Activated naive CD8-positive, alpha-beta T cell treated with anti-CD3 and anti-CD28 coated beads for 36 hours (primary cell): ENCODE measurements around the gene WFS1. TPM values are rescaled to one million over a fixed set of nuclear protein-coding genes. Genes with fewer than 3 reads are reported as not detected.

ENCODE experiments used
- DNase-seq: peaks from one replicate; pipeline ENCODE4 v3.0.0; 2021
- H3K27ac Mint-ChIP-seq: one replicate; pipeline ENCODE4 v1.8.0; 2022; ENCODE audit warnings: mild to moderate bottlenecking, moderate library complexity, mixed read lengths
- H3K27me3 Mint-ChIP-seq: one replicate; pipeline ENCODE4 v1.8.0; 2022; ENCODE audit warnings: mild to moderate bottlenecking, mixed read lengths
- H3K36me3 Mint-ChIP-seq: one replicate; pipeline ENCODE4 v1.8.0; 2021; ENCODE audit warnings: mild to moderate bottlenecking, mixed read lengths
- H3K4me1 Mint-ChIP-seq: one replicate; pipeline ENCODE4 v1.8.0; 2021; ENCODE audit warnings: mixed read lengths
- H3K4me3 Mint-ChIP-seq: one replicate; pipeline ENCODE4 v1.8.0; 2022; ENCODE audit warnings: mild to moderate bottlenecking, moderate library complexity, mixed read lengths
- H3K9me3 Mint-ChIP-seq: one replicate; pipeline ENCODE4 v1.8.0; 2022; ENCODE audit warnings: mixed read lengths
- total RNA-seq, 2 experiments: library from RNA; stranded (reverse); gene quantifications; one replicate each; pipeline ENCODE4 v1.2.3, GENCODE V29; 2021

The WFS1 gene
- total RNA-seq, 2 experiments from 2014 or later: 2.1 to 2.2 TPM

DNA sequence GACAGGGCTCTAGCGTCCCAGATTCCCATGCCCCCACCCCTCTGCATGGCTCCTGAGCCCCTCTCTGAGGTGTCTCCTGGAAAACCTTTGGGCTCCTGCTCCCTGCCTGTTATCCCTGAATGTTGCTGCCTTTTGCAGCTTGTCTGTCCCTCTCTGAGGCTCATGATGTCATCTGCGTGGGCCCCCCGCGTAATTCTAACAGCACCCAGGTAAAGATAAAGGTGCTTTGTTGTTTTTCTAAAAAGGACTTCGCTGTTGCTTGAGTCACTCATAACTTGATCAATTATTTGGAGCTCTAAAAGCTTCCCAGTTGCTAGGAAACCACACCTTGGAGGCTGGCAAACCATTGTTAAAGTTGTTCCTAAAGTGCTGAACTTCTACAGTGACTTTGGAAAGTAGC is 36.6 kb downstream of the WFS1 start:
- Mint-ChIP-seq H3K27me3 (peaks cover 20% of the 10 kb centered on the region), H3K9me3 (peaks cover 4% of the 10 kb centered on the region), H3K4me1 (peaks cover 9% of the 10 kb centered on the region), H3K27ac (no peak overlapping the region), H3K36me3 (peaks cover 7% of the 10 kb centered on the region), H3K4me3 (no peak overlapping the region)
- DNase-seq: no peak

DNA sequence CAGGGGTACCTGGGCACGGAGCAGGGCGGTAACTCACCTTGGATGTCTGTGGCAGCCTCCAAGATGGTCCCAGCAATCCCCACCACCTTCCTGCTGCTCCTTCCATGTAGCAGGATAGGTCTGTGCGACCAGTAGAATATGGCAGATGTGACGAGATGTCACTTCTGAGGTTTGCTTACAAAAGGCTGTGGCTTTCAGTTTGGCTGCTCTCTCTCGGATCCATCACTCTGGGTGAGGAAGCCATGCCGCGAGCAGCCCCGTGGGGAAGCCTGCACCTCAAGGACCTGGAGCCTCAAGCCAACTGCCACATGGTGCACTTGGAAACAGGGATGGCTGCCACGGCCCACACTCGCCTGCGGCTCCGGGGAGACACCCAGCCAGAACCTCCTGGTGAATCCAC is 37.6 kb downstream of the WFS1 start:
- Mint-ChIP-seq H3K4me1 (peaks cover 9% of the 10 kb centered on the region), H3K36me3 (peaks cover 7% of the 10 kb centered on the region), H3K9me3 (peaks cover 4% of the 10 kb centered on the region), H3K27ac (no peak overlapping the region), H3K4me3 (no peak overlapping the region), H3K27me3 (peaks cover 20% of the 10 kb centered on the region)
- no peak for DNase-seq

DNA sequence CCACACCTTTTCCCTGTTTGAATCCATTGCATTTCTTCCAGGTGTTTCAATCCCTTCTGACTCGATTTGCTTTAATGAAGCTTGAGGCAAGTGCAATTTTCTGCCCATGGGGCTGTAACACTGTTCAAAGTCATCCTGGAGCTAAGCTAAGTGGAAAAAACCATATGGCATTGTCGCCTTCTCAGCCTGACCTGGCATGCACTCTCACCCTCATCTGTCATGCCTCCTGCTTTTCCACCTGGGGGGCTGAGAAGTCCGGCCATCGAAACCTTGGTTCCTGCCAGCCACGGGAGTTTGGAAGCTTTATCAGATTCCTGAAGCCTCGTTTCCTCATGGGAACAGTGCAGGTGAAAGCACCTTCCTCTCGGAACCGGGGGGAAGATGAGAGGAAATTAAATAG is 38.2 kb downstream of the WFS1 start:
- Mint-ChIP-seq H3K27ac (no peak overlapping the region), H3K4me1 (peaks cover 9% of the 10 kb centered on the region), H3K27me3 (peaks cover 20% of the 10 kb centered on the region), H3K36me3 (peaks cover 4% of the 10 kb centered on the region), H3K9me3 (peaks cover 4% of the 10 kb centered on the region), H3K4me3 (no peak overlapping the region)
- no peak for DNase-seq

DNA sequence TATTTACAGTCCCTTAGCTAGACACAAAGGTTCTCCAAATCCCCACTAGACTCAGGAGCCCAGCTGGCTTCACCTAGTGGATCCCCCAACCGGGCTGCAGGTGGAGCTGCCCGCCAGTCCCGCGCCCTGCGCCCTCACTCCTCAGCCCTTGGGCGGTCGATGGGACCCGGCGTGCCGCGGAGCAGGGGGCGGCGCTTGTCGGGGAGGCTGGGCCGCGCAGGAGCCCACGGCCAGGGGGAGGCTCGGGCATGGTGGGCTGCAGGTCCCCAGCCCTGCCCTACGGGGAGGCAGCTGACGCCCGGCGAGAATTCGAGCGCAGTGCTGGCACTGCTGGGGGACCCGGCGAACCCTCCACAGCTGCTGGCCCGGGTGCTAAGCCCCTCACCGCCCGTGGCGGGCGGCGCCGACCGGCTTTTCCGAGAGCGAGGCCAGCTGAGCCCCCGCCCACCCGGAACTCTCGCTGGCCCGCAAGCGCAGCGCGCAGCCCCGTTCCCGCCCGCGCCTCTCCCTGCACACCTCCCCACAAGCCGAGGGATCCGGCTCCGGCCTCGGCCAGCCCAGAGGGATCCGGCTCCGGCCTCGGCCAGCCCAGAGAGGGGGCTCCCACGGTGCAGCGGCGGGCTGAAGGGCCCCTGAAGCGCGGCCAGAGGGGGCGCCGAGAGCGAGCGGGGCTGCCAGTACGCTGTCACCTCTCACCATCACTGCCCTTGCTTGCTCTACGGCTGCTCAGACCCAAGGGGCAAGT is 39.4 kb downstream of the WFS1 start:
- H3K9me3 Mint-ChIP-seq: peaks cover 4% of the 10 kb centered on the region
- DNase-seq: peak; percentile 44
- peak overlapping the region; percentile 61 for H3K4me3 Mint-ChIP-seq
- peaks cover 20% of the 10 kb centered on the region for H3K27me3 Mint-ChIP-seq
- no peak overlapping the region for H3K27ac Mint-ChIP-seq
- H3K36me3 Mint-ChIP-seq: peaks cover 4% of the 10 kb centered on the region
- H3K4me1 Mint-ChIP-seq: peaks cover 9% of the 10 kb centered on the region

DNA sequence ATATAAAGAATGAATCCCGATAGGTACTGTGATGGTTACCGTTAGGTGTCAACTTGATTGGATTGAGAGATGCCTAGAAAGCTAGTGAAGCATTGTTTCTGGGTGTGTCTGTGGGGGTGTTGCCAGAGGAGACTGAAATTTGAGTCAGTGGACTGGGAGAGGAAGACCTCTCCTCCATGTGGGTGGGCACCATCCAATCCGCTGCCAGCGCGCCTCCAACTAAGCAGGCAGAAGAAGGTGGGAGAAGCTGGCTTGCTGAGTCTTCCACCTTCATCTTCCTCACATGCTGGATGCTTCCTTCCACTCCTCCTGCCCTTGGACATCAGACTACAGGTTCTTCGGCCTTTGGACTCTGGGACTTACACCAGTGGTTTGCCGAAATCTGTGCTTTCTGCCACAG is 40.1 kb downstream of the WFS1 start:
- H3K36me3 Mint-ChIP-seq: peaks cover 4% of the 10 kb centered on the region
- no peak for DNase-seq
- H3K27me3 Mint-ChIP-seq: peaks cover 20% of the 10 kb centered on the region
- H3K4me3 Mint-ChIP-seq: peak overlapping the region; percentile 61
- H3K27ac Mint-ChIP-seq: no peak overlapping the region
- peaks cover 9% of the 10 kb centered on the region for H3K4me1 Mint-ChIP-seq
- peaks cover 4% of the 10 kb centered on the region for H3K9me3 Mint-ChIP-seq

DNA sequence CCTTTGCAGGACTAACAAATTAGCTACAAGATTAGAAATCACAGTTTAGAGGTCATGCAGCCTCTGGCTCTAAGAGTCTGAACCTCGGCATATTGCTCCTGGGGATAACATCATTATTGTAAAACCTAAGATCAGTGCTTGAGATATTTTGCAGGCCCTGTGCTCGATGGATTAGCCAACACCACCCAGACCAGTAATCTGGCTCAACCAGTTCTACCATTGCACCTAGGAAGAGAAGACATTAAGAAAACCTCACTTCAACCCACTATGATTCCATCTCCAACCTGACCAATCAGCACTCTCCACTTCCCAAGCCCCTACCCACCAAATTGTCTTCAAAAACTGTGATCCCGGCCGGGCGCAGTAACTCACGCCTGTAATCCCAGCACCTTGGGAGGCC is 43.6 kb downstream of the WFS1 start:
- Mint-ChIP-seq H3K27me3 (peaks cover 24% of the 10 kb centered on the region), H3K9me3 (peaks cover 4% of the 10 kb centered on the region), H3K36me3 (peaks cover 4% of the 10 kb centered on the region), H3K4me1 (peaks cover 9% of the 10 kb centered on the region), H3K4me3 (no peak overlapping the region), H3K27ac (no peak overlapping the region)
- DNase-seq: no peak

DNA sequence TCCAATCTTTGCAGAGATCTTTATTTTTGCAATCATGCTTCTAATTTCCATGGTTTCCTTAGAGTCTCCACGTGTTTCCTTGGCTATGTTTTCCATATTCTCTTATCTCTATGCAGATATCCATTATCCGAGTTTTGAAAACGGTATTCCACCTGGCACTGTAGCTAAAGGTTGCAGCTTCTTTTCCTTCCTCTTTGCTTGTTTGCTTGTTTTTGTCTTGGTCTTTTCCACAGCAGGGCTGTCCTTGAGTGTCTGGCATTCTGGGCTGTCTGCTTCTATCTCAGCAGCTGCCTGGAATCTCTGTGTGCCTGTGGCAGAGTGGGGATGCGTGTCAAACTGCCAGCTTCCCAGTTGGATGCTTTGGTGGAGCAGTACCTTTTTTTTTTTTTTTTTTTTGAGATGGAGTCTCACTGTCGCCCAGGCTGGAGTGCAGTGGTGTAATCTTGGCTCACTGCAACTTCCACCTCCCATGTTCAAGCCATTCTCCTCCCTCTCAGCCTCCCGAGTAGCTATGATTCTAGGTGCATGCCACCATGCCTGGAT is 46.9 kb downstream of the WFS1 start:
- H3K4me1 Mint-ChIP-seq: no peaks in the 10 kb centered on the region

DNA sequence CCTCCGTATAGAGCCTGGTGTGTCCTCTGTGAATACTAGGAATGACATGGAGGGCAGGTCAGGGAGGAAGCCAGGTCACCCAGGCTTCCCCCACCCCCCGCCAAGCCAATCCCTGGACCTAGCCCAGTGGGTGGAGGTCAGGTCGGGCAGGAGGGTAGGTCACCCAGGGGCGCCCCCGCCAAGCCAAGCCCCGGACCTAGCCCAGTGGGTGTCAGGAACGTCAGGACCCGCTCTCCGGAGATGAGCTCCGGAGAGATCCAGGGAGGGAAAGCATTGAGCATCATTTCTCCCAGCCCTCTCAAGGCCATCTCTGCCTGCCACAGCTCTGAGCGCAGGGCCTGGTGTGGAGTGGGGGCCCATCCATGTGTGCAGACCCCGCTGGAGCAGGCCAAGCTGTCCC is 48.6 kb downstream of the WFS1 start:
- DNase-seq: no peak
- Mint-ChIP-seq H3K27ac (no peak overlapping the region), H3K36me3 (no peaks in the 10 kb centered on the region), H3K4me3 (no peak overlapping the region), H3K9me3 (no peaks in the 10 kb centered on the region), H3K27me3 (peaks cover 12% of the 10 kb centered on the region), H3K4me1 (no peaks in the 10 kb centered on the region)

More for the DNA sequence above, 46.9 kb downstream of the WFS1 start:
- no peak overlapping the region for H3K27ac Mint-ChIP-seq
- peaks cover 12% of the 10 kb centered on the region for H3K27me3 Mint-ChIP-seq
- H3K9me3 Mint-ChIP-seq: no peaks in the 10 kb centered on the region
- no peaks in the 10 kb centered on the region for H3K36me3 Mint-ChIP-seq
- H3K4me3 Mint-ChIP-seq: no peak overlapping the region
- DNase-seq: no peak

DNA sequence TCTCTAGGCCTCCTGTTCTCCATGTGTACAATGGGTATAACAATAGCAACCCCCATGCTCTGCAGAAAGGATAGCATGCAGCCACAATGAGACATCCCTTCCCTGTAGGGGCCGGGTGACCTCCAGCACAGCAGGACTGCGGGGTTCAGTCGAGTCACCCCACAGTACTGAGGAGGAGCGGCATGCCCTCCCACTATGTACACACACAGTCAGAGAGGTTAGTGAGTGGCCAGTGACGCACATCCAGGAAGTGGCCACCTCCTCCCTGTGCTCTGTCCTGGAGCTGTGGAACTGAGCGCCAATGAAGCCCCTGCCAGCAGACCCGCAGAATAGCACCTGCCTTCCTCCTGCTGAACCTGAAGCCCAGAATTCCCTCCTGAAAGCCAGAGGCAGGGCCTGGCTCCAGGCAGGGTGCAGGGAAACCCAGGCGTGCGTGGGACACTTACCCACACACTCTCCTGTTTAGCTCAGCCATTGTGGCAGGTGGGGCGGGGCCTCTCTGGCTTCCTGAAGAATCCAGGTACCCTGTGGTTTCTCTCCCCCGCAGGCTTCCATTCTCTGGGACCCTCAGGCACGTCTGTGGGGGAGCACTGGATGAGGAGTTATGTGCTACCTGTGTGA is 50.0 kb downstream of the WFS1 start:
- DNase-seq: no peak
- no peaks in the 10 kb centered on the region for H3K4me1 Mint-ChIP-seq
- no peaks in the 10 kb centered on the region for H3K36me3 Mint-ChIP-seq
- peaks cover 19% of the 10 kb centered on the region for H3K27me3 Mint-ChIP-seq
- no peak overlapping the region for H3K27ac Mint-ChIP-seq
- no peaks in the 10 kb centered on the region for H3K9me3 Mint-ChIP-seq
- no peak overlapping the region for H3K4me3 Mint-ChIP-seq

DNA sequence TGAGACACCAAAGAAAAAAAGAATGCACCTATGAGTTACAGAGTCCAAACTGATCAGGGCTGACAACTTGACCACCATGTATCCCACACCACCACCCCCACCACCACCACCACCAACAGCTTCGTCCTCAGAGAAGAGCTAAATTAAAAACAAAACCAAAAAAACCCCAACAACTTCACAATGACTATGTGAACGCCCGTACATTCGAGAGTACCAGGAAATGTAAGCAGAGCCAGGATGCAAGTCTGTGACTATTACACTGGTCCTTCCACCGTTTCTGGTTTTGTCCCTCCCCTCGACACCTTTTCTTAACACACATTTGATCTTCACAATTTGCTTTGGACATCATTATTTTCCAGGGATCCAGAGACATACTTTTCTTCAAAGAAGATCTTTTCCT is 51.0 kb downstream of the WFS1 start:
- Mint-ChIP-seq H3K27me3 (peaks cover 27% of the 10 kb centered on the region), H3K9me3 (no peaks in the 10 kb centered on the region), H3K4me3 (no peak overlapping the region), H3K27ac (no peak overlapping the region), H3K36me3 (no peaks in the 10 kb centered on the region), H3K4me1 (no peaks in the 10 kb centered on the region)
- DNase-seq: no peak

DNA sequence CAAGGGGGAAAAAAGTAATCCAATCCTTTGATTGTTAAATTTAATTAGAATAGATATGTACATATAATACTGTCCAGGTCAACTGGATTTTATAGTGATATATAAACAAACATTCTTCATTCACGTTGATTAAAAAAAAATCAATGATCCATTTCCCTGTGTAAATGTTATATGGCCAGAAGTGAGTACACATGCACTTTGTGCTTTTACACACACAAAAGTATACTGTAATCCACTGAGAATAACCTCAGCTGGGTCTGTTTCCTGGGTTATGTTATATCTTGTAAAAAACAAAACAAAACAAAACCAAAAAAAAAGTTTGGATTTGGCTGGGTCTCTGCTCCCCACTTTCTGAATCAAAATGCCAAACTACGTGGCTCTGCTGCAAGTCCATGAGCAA is 51.7 kb downstream of the WFS1 start:
- no peak for DNase-seq
- no peaks in the 10 kb centered on the region for H3K4me1 Mint-ChIP-seq
- H3K9me3 Mint-ChIP-seq: no peaks in the 10 kb centered on the region
- no peak overlapping the region for H3K27ac Mint-ChIP-seq
- peaks cover 33% of the 10 kb centered on the region for H3K27me3 Mint-ChIP-seq
- no peak overlapping the region for H3K4me3 Mint-ChIP-seq
- H3K36me3 Mint-ChIP-seq: no peaks in the 10 kb centered on the region

DNA sequence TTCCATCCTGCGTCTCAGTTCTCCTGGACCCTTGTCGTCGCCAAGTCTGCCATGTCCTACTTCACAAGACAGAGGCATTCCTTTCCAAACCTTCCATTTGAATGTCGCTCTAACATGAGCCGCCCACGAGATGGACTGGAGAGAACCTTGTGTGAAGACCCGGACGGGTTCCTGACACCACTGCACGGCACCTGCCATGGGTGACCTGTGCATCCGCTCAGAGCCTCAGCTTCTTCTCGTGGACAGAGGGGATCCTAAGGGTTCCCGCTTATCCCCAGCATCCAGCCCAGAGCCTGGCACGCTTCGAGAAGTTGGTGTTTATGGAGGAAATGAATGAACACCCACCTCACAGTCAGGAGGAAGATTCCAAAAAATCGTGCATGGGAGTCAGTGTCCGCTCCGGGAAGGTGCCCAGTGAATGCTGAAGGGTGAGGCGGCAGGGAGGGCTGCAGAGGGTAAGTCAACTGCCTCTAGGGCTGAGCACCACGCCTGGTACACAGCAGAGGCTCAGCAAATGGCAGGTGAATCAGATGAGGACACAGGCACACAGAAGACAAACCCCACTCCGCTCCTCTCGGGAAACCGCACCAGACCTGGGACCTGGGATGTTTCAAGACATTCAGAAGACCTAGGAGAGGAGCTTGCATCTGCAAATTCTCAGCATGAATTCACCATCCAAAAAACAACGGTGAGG is 52.6 kb downstream of the WFS1 start:
- Mint-ChIP-seq H3K9me3 (no peaks in the 10 kb centered on the region), H3K4me1 (no peaks in the 10 kb centered on the region), H3K27me3 (peaks cover 33% of the 10 kb centered on the region), H3K36me3 (no peaks in the 10 kb centered on the region), H3K27ac (no peak overlapping the region), H3K4me3 (no peak overlapping the region)
- no peak for DNase-seq

DNA sequence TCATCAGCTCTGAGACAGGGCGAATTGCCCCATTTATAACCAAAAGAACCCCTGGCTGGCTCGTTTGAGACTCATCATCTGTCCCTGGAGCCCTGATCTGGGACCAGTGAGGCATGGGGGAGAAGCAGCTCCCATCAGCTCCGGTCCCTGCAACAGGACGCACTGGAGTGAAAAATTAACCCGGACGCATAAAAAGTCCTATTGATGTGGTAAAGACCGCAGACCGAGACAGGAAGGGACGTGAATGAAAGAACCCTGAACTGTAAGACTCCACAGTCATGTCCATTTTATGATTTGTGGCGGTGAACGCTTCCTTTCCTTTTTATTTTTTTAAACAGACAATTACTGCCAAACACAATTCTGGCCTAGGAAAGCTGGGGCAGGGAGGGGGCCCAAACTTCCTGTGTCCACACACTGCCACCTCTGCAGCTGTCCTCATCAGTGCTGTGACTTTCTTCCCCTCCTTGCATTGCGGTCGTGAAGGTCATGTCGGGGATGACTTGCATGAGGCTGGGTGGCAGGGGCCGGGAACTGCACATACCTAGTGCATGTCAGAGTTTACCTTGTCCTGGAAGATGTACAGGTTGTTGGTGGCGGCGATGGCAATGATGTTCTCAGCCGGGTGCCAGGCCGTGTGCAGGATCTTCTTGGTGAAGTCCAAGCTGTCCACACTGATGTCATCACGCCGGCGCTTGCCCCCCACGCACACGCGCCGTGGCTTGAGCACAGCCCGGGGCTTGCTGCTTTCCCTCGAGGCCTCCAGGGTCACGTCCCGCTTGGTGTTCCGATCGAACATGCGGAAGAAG is 53.3 kb downstream of the WFS1 start:
- Mint-ChIP-seq H3K27ac (no peak overlapping the region), H3K9me3 (no peaks in the 10 kb centered on the region), H3K27me3 (peaks cover 31% of the 10 kb centered on the region), H3K4me1 (no peaks in the 10 kb centered on the region), H3K36me3 (no peaks in the 10 kb centered on the region), H3K4me3 (no peak overlapping the region)
- DNase-seq: no peak

DNA sequence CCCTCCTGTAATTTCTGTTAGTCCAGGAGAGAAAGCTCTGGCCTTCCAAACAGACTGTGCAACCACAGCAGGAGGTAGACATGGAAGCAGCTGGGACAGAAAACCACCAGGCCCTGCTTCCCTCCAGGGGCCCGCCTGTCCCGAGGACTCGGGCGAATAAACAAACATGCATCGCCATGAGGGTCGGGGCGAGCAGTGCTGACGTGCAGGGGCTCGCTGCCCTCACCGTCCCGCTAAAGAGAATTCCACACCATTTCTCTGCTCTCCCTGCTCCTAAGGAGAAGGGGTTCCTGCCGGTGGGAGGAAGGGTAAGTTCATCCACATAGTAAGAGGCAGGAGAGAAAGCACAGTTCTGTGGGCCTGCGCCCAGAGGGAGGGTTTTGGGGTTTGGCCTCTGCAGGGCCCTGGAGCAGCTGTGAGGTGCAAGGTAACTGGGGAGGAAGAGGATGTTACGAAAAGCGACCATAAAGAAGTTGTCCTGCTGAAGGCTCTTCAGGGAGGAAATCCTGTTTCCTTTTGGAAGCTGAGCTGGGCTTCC is 54.9 kb downstream of the WFS1 start:
- DNase-seq: no peak
- no peaks in the 10 kb centered on the region for H3K9me3 Mint-ChIP-seq
- peaks cover 42% of the 10 kb centered on the region for H3K27me3 Mint-ChIP-seq
- H3K36me3 Mint-ChIP-seq: no peaks in the 10 kb centered on the region
- H3K27ac Mint-ChIP-seq: no peak overlapping the region
- no peaks in the 10 kb centered on the region for H3K4me1 Mint-ChIP-seq
- no peak overlapping the region for H3K4me3 Mint-ChIP-seq
